NCI-H1694 treated with DMSO at 0.1 percent for 48 hours (cell line): Measurements from ENCODE around the gene CIAO1.
"Not testable (repeated sequence)": the region's sequence is repeated elsewhere in the genome, so short reads cannot be mapped to it uniquely, and the experiment has no call there.

ENCODE experiments used
- DNase-seq: peaks from one replicate; lab custom pipeline; 2025; lab: John Stamatoyannopoulos, UW

CIAO1 gene

DNA sequence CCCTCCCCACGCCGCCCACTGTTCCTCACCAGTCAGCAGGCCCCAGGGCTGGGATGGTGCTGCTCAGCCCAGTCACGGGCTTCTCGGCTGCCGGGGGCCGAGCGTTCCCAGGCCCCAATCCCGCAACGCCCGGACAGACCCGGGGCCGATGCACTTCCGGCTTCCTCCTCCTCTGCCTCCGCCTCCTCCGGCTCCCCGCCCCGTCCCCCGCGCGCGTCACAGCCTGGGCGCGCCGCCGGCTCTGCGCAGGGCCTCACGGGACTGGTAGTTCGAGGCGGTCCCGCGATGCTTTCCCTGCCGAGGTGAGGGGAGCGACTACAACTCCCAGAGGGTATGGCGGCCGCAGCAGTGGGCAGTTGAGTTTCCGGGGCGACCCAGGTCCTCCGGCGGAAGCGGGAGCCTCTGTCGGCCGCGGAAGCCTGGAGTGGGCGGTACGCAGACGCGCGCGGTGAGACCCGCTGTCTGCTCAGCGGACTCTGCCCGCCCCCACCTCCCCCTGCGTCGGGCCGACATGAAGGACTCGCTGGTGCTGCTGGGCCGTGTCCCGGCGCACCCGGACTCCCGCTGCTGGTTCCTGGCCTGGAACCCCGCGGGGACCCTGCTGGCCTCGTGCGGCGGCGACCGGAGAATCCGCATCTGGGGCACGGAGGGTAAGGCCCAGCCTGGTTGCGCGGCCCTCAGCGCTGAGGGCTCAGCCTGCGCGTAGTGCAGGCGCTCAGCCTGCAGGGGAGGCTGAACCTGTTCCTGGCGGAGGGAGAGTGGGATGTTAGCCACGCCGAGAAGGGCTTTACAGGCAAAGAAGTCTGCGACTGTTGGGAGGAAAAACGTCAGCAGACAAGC lies at the start of gene CIAO1, which contains the start of gene TMEM127:
Gene CIAO1 (plus strand): TSS at position 386 of the 840 bp plus-strand sequence. CDS start 126 bp downstream, at position 512.
Gene TMEM127 (minus strand): TSS at position 158 of the 840 bp plus-strand sequence. CDS start 616 bp downstream, outside the sequence.
- DNase-seq = peak; percentile 96

DNA sequence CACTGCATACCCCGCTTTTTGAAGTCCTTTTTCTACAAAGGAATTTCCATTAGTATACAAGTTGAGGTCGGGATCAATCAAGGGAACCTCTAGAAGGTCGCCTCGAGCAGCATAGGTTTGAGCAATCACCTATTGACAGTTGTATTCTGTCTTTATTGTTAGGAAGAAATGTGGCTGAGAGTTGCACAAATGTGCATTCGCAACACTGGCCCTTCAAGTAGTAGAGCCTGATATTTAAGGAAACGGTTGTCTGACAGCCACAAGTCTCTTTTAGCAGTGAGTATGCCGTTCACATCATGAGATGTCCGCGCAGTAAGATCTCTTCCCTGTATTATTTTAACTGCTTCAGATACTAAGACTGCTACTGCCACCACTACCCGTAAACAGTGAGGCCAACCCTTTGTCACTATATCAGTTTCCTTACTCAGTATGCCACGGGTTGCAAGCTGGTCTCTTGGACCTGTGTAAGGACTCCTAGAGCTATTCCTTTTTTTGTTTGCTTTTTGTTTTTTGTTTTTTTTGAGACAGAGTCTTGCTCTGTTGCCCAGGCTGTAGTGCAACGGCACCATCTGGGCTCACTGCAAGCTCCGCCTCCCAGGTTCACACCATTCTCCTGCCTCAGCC lies 47.4 kb upstream of the CIAO1 start:
- DNase-seq = no peak

DNA sequence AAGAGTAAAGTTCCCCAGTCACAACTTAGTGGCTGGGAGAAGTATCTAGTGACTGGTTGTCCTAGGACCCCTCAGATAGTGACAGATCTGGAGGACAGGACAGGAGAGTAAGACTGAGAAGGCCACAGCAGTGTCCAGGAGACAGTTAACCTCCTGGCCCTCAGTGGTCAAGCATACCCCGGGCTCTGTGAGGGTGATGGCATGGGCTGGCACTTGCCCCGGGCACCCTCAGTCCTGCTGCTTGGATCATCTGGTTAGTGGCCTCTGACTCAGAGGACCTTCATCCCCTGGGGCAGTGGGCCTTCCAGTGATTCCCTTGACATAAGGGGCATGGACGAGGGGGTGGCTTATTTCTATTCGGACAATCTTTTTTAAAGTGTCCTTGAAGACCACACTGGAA lies 46.1 kb upstream of the CIAO1 start:
- DNase-seq = not testable (repeated sequence)

DNA sequence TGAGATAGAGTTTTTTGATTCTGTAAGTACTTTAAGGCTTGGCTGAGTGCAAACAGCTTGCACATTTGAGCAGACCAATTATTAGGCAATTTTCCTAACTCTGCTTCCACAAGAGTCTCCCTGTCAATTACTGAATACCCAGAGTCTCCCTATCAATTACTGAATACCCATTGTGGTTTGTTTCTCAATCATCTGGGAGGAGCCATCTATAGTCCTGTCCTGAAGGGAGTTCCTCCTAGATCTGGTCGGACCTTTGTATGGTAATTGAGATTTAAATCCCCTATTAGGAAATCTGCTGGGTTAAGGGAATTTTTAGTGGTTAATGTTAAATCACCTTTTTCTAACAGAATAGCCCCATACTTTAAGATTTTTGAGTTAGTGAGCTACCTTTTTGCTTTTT lies 44.9 kb upstream of the CIAO1 start:
- not testable (repeated sequence) for DNase-seq

DNA sequence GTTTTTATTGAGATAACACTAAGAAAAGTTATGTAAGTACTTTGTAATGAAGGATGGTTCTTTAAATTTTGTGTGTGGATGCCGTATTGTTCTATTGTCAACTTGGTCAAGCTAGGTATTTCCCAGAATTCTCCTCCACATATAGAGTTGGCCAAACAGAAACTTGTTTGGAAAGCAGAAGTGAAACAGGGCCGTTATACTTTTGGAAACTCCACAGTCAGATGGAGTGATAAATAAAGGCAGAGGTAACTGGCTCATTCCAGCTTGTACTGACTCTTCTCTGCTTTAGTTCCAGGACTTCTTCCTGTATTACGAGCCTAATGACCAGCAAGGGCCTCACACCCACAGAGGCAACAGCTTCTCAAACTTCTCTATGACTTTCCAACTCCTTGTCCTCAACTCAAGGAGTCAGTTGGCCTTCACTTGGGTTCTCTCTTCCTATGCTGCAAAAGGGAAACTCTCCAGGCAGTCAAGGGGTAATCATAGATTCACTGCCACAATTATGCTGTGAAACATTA lies 41.0 kb upstream of the CIAO1 start:
- DNase-seq = no peak

DNA sequence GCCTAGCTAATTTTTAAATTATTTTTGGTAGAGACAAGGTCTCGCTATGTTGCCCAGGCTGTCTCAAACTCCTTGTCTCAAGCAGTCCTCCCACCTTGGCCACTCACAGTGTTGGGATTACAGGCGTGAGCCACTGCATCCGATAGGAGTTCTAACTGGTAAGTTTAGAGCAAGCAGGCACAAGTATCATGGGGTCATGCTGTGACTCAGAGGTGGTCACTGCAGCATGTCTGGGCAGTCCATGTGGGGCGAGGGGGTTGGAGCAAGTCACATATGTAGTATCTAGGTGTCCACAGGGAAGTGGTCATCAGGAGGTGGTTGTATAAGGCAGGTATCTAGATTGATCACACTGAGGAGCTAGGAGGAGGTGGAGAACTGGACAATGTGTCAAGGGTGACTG lies 34.7 kb upstream of the CIAO1 start:
- no peak for DNase-seq

DNA sequence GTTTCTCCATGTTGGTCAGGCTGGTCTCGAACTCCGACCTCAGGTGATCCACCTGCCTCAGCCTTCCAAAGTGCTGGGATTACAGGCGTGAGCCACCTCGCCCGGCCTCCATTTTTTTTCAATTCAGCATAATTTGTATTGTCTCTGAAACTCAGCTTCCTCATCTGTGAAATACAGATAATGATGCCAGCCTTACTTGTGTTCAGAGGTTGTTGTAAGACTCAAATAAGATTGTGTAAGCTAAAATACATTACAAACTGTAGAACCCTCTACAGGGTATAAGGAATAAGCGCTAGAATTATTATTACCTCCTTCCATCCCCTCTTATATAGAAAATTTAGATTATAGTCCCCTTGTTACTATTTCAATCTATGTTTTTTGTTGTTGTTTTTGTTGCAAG lies 32.6 kb upstream of the CIAO1 start:
- DNase-seq = no peak

DNA sequence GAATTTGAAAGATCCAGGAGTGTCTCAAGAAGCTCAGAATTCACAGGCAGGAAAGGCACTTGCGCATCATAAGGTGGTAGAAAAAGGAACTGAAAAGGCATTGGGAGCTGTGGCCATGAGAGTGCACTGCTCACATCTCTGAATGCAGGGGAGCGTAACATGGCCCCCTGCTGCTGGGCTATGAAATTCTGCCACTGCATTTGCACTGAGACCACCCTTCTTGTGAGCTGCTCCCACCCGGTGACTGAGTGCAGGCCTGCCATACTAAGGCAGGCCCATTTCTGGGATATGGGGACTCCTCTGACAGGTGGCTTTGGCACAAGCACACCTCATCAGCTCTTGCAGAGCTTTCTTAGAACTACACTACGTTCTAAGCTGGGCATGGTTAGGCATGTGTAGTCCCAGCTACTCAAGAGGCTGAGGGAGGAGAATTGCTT lies 32.1 kb upstream of the CIAO1 start:
- DNase-seq = no peak

DNA sequence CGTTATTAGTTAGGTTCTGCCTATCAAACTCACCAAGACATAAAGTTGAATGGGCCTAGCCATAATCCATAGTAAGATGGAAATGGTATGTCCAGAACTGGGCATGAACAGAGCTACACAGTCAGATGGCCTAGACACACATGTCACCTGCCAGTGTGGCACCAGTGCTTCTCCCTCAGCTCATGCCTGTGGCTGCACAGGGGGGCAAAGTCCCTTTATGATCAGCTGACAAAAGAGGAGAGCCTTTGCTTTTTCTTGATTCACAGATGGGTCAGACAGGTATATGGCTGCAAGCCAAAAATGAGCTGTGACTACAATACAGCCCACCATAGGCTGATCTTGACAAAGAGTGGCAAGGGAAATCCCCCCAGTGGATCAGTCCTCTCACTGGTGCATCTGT lies 29.1 kb upstream of the CIAO1 start:
- no peak for DNase-seq

DNA sequence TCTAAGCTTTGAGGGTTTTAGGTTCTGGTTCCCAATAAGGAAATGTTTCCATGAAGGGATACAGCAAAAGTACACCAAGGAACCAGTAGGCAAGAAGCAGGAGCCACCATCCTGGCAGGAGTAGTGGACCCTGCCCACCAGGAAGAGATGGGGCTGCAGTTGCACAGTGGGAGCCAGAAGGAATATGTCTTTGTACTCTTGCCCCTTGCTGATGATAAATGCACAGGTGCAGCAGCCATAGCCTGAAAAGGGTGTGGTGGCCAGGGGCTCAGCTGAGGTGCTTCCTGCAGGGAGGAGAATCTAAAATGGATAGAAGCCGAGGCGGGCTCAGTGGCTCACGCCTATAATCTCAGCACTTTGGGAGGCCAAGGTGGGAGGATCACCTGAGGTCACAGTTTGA lies 27.8 kb upstream of the CIAO1 start:
- no peak for DNase-seq

DNA sequence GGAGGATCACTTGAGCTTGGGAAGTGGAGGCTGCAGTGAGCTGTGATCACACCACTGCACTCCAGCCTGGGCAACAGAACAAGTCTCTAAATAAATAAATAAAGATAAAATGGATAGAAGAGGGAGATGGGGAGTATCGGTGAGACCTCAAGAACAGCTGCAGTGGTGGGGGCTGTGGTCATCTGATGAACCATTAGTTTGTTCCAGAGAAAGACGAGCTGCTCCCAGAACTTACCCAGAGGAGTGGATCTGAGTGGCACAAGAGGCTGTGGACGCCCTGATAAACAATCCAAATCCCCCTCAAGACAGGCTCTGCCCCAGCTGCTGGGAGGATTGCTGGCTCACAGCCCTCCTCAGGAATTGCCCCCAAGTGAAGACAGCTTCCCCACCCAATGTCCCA lies 26.9 kb upstream of the CIAO1 start:
- DNase-seq = no peak

DNA sequence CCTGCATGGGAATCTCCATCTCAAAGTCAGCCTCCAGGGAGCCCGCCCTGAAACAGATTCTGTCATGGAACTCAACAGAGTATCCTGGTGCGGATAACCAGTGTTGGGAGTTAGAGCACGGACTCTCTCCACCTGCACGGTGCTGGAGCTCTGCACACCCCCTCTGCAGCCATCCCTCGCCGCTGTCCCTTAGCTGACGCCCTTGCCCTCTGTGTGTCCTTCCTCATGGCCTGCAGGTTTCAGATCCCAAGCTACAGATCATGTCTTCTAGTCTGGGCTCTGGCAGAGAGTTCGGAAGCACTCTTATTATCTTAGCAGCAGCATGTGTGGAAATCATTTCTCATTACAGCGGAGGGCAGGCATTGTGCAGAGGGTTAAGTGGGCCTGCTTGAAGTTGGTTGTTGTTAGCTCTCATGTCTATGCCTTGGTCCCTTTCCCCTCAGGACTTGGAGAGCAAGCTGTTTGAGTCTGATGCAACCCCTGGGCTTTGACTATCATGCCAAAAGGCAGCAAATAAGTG lies 26.2 kb upstream of the CIAO1 start:
- no peak for DNase-seq

DNA sequence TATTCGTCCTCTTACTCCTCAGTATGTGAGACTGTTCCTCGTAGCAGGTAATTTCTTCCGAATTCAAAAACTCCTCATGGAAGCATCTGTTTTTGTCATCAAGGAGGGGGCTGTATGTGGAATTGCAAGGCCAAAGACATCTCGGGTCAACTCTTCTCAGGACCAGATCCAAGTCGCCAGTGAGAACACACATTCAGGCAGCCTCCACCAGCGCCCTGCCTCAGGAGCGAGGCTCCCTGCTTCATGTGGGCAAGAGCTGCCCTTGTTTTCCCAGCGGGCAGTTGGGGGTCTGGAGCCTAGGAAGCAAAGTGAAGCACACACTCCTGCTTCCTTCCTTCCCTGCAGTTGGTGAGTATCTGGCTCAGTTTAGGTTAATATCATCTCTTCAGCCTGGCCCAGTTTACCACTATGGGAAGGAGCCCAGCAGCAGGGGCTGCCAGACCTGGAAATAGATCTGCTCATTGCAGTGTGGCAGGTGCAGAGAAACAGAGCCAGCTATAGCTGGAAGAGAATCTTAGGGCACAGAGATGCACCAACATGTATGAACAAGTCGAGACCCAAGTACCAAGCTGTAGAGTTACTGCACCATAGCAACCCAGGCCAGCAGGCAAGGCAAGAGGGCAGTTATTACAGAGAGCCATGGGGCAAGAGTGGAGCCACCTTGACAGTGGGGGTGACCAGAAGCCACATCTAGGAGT lies 25.5 kb upstream of the CIAO1 start:
- DNase-seq = peak; percentile 68

DNA sequence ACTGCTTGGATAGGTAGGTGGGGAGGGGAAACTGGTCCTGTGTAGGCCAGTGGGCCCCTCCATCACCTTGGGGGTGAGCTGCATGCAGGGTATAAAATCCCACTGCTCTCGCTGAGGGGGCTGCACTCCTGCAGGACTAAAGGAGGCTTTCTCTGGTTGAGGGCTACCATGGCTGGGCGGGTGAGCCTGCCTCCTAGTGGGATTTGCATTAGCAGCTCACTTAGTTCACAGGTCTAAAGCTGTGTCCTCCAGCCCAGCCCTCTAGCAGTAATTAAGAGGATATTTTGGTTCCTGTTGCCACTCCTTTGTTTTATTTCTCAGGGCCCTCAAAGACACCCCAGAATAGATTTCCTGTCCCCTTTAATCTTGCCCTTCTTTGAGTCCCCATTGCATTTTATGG lies 24.8 kb upstream of the CIAO1 start:
- DNase-seq = no peak

DNA sequence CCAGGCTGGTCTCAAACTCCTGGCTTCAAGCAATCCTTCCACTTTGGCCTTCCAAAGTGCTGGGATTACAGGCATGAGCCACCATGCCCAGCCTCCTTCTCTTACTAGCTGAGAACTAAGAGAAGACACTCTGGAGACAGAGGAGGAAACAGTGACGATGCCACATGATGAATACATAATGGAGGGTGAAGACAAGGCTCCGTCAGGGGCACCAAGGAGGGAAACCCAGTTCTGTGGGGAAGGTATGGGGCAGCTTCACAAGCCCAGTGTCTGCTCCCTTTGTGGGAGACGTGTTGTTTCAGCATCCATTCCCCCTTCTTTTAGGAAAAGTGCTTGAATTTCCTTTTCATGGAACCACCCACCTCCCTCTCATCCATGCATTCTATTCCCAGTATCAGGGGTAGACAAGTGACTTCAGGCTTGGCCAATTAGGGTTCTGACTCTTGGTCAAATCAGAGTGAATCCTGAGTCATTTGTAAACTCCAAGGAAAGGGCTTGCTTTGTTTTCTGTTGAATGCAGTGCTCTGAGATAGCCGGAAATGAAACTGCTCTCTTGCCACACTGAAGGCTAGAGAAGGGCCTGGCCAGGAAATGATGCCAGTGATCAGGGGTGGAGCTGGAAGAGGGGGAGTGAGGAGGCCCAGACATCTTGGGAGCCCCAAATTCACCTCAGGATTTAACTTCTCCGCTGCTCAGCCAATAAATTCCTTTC lies 24.0 kb upstream of the CIAO1 start:
- DNase-seq = no peak

DNA sequence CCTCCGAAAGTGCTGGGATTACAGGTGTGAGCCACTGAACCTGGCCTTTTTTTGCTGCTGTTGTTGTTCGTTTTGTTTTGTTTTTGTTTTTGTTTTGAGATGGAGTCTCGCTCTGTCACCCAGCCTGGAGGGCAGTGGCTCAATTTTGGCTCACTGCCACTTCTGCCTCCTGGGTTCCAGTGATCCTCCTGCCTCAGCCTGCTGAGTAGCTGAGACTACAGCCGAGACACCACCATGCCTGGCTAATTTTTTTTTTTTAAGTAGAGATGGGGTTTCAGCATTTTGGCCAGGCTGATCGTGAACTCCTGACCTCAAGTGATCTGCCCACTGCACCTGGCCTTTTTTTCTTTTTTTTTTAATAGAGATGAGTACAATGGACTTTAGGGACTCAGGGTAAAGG lies 22.2 kb upstream of the CIAO1 start:
- DNase-seq = no peak

DNA sequence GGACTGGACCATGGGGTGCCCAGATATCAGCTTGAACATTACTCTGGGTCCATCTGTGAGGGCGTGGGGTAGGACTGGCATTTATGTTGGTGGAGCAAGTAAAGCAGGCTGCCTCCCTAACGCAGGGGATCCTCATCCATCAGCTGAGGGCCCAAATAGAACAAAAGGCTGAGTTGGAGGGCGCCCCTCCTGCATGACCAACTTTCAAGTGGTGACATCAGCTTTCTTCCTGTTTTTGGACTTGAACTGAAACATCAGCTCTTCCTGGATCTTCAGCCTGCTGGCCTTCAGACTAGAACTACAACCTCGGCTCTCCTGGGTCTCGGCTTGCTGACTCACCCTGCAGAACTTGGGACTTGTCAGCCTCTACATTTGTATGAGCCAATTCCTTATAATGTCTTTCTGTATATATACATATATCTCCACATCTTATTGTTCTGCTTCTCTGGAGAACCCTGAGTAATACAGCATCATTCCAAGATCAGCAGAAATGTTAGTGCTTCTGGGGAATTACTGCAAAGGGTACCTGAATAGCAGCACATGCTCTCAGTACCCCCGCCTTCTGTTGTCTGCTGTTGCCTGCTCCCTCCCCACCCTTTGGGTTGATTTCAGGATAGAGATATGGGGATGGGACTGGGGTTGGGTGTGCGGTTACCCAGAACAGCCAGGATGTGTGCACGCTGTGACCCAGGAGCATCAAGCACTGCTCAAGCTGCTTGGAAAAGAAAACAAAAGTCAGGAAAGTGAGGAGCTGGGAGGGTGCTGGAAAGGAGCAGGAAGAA lies 20.2 kb upstream of the CIAO1 start:
- DNase-seq = no peak

DNA sequence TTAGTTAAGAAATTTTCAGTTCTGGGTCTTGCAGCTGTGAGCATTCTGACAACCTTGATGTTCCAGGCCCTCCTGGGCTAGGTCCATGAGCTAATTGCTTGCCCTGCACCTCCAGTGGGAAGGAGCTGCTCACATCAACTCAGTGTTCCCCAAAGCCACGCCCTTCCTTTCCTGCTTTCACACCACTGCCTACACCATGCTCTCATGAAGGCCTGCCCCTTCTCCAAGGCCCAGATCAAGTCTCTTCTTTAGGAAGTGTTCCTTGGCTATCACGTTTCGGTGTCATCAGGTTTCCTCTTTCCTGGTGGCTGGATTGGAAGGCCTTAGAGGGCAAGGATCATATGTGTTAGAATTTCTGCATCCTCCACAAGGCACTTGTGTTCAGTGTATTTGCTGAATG lies 19.0 kb upstream of the CIAO1 start:
- DNase-seq = no peak

DNA sequence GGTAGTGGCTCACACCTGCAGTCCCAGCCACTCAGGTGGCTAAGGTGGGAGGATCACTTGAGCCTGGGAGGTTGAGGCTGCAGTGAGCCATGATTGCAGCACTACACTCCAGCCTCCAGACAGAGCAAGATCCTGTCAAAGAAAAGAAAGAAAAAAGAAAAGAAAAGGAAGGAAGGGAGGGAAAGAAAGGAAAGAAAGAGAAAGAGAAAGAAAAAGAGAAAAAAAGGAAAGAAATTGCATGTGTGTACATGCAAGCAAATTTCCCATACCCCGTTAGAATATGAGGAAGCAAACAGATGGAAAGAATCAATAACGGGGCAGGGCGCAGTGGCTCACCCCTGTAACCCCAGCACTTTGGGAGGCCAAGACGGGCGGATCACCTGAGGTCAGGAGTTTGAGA lies 18.1 kb upstream of the CIAO1 start:
- no peak for DNase-seq

DNA sequence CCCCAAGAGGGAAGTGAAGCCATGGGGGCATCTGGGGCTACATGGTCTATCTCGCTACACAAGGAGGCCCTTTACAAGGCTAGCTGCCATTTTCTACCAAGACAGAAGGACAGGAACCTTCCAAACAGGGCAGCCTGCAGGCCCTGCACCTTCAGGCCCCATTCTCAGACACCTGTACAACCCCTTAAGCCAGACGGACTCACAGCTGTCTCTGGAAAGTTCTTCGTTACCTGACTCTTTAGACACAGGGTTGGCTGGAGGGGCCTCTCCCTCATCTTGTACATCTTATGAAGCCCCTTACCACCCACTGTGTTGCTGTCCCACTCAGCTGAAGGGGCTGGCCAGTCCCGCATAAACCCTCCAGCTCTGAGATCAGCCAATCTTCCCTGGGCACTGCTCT lies 17.4 kb upstream of the CIAO1 start:
- DNase-seq = no peak

DNA sequence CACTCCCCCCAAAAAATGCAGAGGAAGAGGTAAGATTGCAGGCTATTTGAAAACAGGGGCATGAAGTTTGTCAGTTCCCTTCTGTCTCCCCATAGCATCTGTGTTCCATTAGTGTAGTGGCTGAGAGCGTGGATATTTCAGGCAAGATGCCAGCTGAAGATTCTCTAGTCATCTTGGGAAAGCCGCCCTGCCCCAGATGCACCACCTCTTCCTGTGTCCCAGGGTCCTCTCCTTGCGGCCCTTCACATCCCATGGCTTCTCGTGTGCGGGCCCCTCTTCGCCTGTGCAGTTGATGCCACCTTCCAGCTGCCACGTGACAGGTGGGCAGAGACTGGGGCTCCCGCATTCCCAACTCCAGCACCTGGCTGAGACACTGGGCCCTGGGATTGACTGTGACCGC lies 16.4 kb upstream of the CIAO1 start:
- no peak for DNase-seq
